Measurements from ENCODE around the gene ALDH2. TPM values are rescaled to one million over a fixed set of nuclear protein-coding genes. Genes with fewer than 3 reads are reported as not detected.
"Not testable (repeated sequence)": the region's sequence is repeated elsewhere in the genome, so short reads cannot be mapped to it uniquely, and the experiment has no call there.

The ALDH2 gene
- total RNA-seq: 0.52 and 0.57 TPM in 2 replicates

DNA sequence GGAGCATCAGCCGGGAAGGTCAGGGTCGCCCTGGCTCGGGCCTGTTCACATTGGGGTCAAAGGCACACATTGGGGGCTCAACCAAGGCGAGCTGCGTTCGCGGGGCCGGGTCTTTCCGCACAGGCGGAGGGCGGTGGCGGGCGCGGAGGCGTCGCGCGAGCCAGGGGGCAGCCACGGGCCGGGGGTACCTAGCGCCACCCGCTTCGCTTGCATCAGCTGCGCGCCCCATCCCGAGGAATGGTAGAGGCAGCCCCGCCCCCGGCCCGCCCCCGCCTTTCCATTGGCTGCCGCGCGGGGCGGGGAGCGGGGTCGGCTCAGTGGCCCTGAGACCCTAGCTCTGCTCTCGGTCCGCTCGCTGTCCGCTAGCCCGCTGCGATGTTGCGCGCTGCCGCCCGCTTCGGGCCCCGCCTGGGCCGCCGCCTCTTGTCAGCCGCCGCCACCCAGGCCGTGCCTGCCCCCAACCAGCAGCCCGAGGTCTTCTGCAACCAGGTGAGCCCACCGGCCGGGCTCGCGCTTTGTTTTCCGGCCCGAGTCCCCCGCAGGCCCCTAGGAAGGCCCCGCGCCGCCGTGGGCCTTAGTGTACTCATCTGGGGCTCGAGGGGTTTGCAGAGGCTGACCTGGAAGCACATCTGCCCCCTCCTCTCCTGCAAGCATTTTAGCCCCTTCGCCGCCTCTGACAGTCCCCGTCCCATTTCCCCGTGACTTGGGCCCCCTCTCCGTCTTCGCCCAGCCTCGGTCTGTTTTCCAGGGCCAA is at the start of gene ALDH2:
TSS of gene ALDH2 (plus strand) at position 326 of the 754 bp plus-strand sequence. CDS start at position 376, 50 bp downstream.
- intact Hi-C loops (cut with micrococcal nuclease): no loop called here

DNA sequence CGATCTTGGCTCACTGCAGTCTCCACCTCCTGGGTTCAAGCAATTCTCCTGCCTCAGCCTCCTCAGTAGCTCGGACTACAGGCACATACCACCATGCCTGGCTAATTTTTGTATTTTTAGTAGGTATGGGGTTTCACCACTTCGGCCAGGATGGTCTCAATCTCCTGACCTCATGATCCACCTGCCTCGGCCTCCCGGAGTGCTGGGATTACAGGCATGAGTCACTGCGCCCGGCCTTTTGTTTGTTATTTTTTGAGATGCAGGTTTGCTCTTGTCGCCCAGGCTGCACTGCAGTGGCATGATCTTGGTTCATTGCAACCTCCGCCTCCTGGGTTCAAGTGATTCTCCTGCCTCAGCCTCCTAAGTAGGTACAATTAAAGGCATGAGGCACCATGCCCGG is 47.4 kb upstream of the ALDH2 start:
- intact Hi-C loops (cut with micrococcal nuclease): not testable (repeated sequence)

DNA sequence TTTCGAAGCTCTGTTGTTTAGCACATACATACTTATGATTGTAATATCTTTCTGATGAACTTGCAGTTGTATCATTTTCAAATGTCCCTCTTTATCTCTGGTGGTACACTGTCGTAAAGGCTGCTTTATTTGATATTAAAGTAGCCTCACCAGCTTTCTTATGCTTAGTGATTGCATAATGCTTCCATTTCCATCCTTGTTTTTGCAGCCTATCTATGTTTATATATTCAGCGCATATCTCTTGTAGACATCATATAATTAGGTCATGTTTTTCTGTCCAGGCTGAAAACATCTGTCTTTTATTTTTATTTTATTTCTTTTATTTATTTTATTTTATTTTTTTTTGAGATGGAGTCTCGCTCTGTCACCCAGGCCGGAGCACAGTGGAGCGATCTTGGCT is 46.3 kb upstream of the ALDH2 start:
- intact Hi-C loops (cut with micrococcal nuclease): no loop called here

DNA sequence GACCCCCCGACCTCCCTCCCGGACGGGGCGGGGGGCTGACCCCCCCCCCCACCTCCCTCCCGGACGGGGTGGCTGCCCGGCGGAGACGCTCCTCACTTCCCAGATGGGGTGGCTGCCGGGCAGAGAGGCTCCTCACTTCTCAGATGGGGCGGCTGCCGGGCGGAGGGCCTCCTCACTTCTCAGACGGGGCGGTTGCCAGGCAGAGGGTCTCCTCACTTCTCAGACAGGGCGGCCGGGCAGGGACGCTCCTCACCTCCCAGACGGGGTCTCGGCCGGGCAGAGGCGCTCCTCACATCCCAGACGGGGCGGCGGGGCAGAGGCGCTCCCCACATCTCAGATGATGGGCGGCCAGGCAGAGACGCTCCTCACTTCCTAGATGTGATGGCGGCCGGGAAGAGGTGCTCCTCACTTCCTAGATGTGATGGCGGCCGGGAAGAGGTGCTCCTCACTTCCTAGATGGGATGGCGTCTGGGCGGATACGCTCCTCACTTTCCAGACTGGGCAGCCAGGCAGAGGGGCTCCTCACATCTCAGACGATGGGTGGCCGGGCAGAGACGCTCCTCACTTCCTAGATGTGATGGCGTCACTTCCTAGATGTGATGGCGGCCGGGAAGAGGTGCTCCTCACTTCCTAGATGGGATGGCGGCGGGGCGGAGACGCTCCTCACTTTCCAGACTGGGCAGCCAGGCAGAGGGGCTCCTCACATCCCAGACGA is 42.9 kb upstream of the ALDH2 start:
- intact Hi-C loops (cut with micrococcal nuclease): not testable (repeated sequence)

- intact Hi-C loops (cut with micrococcal nuclease): no loop called here
Observed at GRCh38 chr12:111728795-111729194, 37.9 kb upstream of the ALDH2 start.

- intact Hi-C loops (cut with micrococcal nuclease): no loop called here
Observed at GRCh38 chr12:111730420-111730819, 36.3 kb upstream of the ALDH2 start.

DNA sequence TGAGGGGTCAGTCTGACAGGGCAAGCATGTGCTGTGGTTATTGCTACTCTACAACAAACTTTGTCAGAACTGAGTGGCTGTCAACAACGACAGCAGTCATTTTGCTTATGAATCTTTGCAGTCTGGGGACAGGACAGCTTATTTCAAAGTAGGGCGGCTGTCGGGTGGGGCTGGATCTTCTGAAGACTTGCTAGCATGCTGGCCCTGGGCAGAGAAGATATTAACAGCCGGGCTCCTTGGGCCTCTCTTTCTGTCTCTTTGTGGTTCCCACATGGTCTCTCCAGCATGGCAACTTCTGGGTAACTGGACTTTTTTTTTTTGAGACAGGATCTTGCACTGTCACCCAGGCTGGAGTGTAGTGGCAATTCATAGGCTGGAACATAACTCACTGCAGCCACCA is 33.9 kb upstream of the ALDH2 start:
- intact Hi-C loops (cut with micrococcal nuclease): no loop called here

- intact Hi-C loops (cut with micrococcal nuclease): no loop called here
Observed at GRCh38 chr12:111733340-111733915, 33.3 kb upstream of the ALDH2 start.

GRCh38 chr12:111739524-111739923 is 27.2 kb upstream of the ALDH2 start:
- intact Hi-C loops (cut with micrococcal nuclease): not testable (repeated sequence)

DNA sequence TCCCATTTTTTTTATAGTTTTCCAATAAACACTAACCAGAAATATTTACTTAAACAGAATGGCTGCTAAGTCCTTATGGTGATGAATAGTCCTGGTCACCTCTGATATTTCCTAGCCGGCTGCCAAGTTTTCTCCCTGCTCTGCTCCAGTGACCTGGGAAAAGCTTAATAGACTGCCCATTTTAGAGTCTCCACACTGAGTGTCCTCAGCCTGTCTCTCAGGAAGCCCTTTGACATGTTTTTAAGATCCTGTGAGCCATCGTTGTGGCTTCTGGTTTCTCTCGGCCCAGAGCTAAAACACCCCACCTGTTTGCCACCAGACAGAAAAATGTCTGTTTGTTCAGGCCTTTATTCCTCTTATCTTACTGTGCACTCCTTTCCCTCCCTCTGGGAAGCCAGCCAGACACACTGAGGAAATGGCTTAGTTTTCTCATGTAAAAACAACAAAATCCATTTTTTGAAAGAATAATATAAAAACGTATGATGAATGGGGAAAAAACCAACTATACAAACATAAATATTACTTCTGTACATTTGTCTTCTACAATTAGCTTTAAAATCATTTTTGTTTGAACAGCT is 25.4 kb upstream of the ALDH2 start:
- intact Hi-C loops (cut with micrococcal nuclease): no loop called here

DNA sequence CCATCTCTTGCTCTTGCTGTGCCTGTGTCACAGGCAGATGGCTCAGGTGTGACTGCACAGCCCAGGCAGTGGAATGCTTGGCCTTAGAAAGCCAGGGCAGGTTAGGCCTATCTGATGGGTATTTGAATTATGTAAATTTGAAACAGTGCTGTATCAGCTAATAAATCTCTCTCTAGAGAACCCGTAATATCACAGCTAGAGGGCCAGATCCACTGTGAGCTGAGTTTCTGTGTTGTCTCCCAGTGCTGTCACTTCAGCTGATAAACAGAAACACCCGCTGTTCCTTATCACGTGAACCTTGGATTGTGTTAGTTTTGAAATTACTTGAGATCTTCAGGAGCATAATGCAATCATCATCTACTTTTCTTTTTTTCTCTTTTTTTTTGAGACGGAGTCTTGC is 21.5 kb upstream of the ALDH2 start:
- intact Hi-C loops (cut with micrococcal nuclease): no loop called here

DNA sequence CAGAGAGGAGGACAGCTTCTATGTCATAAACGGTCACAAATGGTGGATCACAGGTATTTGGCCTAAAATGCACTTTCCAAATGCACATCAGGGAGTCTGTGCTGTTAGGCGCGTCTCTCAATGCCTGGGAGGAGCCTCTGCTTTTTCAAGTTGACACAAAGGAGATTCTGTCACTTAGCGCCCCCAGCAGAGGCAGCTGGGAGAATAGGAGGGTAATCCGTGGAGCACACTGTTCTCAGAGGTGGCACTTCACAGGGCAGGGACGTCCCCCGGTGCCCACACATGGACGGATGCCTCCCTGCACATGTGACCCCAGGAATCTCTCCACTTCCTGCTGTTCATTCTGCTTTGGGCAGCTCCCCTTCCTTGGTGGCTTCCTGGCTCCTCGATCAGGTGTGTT is 19.4 kb upstream of the ALDH2 start:
- intact Hi-C loops (cut with micrococcal nuclease): no loop called here

GRCh38 chr12:111748151-111748672 is 18.5 kb upstream of the ALDH2 start:
- intact Hi-C loops (cut with micrococcal nuclease): no loop called here

GRCh38 chr12:111748867-111749266 is 17.9 kb upstream of the ALDH2 start:
- intact Hi-C loops (cut with micrococcal nuclease): no loop called here

DNA sequence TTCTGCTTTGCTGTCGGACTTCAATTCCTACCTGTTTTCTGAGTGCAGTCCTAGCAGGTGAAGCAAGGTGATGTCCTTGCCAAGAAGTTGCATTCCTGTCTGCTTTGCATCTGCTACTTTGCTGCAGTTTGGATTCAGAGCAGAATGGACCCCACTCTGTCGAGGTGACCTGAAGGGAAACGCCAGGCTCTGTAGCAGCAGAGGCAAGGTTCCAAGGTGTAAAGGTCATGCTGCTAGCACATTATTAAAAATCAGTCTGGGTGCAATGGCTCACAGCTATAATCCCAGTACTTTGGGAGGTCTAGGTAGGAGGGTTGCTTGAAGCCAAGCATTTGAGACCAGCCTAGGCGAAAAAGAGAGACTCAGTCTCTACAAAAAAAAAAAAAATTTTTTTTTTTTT is 17.3 kb upstream of the ALDH2 start:
- intact Hi-C loops (cut with micrococcal nuclease): no loop called here

DNA sequence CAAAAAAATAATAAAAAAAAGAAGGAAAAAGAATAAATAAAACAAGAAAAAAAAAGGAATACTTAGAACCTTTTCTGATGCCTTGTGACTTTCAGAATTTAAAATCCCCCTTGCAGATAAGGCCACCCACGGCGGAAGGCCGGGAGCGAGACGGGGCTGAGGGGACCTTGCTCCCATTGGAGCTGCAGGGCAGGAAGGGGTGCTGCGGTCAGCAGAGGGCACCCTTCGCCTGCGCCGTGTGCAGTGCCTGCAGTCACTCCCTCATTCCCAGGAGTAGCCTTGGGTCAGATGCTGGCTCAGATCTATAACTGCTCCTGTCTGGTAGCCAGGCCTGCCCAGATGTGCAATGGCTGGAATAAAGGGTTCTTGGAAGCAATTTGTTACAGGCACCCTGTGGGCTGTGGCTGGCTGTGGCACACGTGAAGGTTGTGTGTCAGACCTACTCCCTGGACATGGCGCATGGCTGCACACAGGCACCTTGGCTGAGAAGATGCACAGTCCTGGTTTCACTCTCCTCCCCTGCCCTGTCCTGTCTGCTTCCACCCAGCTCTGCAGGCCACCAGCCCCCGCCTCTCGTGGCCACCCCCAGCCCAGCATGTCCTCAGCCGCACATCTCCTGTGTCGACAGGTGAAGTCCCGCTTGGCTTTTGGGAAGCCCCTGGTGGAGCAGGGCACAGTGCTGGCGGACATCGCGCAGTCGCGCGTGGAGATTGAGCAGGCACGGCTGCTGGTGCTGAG is 13.4 kb upstream of the ALDH2 start:
- intact Hi-C loops (cut with micrococcal nuclease): no loop called here

GRCh38 chr12:111754671-111755070 is 12.1 kb upstream of the ALDH2 start:
- intact Hi-C loops (cut with micrococcal nuclease): no loop called here

GRCh38 chr12:111756196-111756595 is 10.5 kb upstream of the ALDH2 start:
- intact Hi-C loops (cut with micrococcal nuclease): no loop called here

- intact Hi-C loops (cut with micrococcal nuclease): no loop called here
Observed at GRCh38 chr12:111756681-111757080, 10.1 kb upstream of the ALDH2 start.

DNA sequence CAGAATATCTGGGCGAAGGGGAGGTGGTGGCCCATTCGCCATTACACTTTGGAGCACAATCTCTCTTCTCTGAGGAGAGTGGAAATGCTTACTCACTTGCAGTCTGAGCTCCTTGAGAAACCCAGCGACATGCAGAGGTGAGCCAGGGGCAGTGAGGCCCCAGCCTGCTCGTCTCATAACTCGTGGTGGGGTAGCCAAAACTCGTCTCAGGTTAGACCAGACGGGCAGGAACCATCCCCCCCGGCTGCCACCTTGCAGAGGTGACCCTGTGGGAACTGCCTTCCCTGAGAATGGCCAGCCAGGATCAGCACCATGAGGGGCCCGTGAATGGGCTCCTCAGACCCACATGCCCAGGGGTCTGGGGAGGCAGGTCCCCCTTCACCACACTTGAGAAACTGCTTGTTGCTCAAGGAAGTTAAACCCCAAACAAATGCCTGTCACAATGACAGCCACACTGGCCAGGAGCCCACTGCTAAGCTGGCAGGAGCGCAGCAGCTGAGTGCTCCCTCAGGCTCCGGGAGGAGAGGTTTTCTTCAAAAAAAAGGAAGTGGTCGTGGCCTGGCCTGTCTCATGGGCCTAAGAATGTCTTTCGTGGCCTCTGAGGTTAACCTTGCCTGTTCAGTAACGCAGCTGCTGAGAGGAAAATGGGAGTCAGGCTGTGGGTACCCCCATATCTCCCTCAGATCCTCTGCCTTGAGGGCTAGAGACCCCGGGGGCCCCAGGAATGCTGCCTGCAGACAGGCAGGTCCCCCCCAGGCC is 9.2 kb upstream of the ALDH2 start:
- intact Hi-C loops (cut with micrococcal nuclease): no loop called here
